ENCODE measurements around the gene CDC34. TPM values are rescaled to one million over a fixed set of nuclear protein-coding genes. Genes with fewer than 3 reads are reported as not detected.

Gene CDC34
- total RNA-seq, 1 experiment from 2014 or later = 129 TPM

GRCh38 chr19:488505-489417, 42.8 kb upstream of the CDC34 start (continued):
- TF ChIP-seq, protein P1, sequence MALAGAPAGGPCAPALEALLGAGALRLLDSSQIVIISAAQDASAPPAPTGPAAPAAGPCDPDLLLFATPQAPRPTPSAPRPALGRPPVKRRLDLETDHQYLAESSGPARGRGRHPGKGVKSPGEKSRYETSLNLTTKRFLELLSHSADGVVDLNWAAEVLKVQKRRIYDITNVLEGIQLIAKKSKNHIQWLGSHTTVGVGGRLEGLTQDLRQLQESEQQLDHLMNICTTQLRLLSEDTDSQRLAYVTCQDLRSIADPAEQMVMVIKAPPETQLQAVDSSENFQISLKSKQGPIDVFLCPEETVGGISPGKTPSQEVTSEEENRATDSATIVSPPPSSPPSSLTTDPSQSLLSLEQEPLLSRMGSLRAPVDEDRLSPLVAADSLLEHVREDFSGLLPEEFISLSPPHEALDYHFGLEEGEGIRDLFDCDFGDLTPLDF (CRISPR knock-in tag; IDR thresholded peaks at IDR 0.05) = no peak
- peak; percentile 70 for TF ChIP-seq USF2 (CRISPR knock-in tag; IDR thresholded peaks at IDR 0.05)
- TF ChIP-seq NR3C1 (CRISPR knock-in tag; conservative IDR thresholded peaks at IDR 0.05; ENCODE audit: low read depth) = 0 out of 2 replicates have a peak, but pooled peaks have one; percentile 64
- TF ChIP-seq, protein P2, sequence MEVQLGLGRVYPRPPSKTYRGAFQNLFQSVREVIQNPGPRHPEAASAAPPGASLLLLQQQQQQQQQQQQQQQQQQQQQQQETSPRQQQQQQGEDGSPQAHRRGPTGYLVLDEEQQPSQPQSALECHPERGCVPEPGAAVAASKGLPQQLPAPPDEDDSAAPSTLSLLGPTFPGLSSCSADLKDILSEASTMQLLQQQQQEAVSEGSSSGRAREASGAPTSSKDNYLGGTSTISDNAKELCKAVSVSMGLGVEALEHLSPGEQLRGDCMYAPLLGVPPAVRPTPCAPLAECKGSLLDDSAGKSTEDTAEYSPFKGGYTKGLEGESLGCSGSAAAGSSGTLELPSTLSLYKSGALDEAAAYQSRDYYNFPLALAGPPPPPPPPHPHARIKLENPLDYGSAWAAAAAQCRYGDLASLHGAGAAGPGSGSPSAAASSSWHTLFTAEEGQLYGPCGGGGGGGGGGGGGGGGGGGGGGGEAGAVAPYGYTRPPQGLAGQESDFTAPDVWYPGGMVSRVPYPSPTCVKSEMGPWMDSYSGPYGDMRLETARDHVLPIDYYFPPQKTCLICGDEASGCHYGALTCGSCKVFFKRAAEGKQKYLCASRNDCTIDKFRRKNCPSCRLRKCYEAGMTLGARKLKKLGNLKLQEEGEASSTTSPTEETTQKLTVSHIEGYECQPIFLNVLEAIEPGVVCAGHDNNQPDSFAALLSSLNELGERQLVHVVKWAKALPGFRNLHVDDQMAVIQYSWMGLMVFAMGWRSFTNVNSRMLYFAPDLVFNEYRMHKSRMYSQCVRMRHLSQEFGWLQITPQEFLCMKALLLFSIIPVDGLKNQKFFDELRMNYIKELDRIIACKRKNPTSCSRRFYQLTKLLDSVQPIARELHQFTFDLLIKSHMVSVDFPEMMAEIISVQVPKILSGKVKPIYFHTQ (CRISPR knock-in tag; IDR thresholded peaks at IDR 0.05) = no peak
- no peak for TF ChIP-seq ZNF138 (CRISPR knock-in tag; conservative IDR thresholded peaks at IDR 0.05)
- no peak for TF ChIP-seq TEAD4 (CRISPR knock-in tag; IDR thresholded peaks at IDR 0.05)
- no peak for TF ChIP-seq ATF1 (CRISPR knock-in tag; IDR thresholded peaks at IDR 0.05)
- no peak for TF ChIP-seq SMAD3 (CRISPR knock-in tag; IDR thresholded peaks at IDR 0.05; ENCODE audit: borderline replicate concordance)
- no peak for TF ChIP-seq ATF2 (CRISPR knock-in tag; IDR thresholded peaks at IDR 0.05; ENCODE audit: borderline replicate concordance, low read depth)
- TF ChIP-seq, protein P3, sequence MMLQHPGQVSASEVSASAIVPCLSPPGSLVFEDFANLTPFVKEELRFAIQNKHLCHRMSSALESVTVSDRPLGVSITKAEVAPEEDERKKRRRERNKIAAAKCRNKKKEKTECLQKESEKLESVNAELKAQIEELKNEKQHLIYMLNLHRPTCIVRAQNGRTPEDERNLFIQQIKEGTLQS (CRISPR knock-in tag; conservative IDR thresholded peaks at IDR 0.05) = no peak
- TF ChIP-seq ZBTB43 (CRISPR knock-in tag; IDR thresholded peaks at IDR 0.05) = peak; percentile 93; the same call in 1 of the 2 replicates
- TF ChIP-seq ETV6 (CRISPR knock-in tag; IDR thresholded peaks at IDR 0.05) = peak; percentile 87
- TF ChIP-seq TP53 (CRISPR knock-in tag; IDR thresholded peaks at IDR 0.05) = peak; percentile 90
- no peak for TF ChIP-seq ZSCAN18 (CRISPR knock-in tag; IDR thresholded peaks at IDR 0.05)
- TF ChIP-seq, protein P4, sequence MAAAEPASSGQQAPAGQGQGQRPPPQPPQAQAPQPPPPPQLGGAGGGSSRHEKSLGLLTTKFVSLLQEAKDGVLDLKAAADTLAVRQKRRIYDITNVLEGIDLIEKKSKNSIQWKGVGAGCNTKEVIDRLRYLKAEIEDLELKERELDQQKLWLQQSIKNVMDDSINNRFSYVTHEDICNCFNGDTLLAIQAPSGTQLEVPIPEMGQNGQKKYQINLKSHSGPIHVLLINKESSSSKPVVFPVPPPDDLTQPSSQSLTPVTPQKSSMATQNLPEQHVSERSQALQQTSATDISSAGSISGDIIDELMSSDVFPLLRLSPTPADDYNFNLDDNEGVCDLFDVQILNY (CRISPR knock-in tag; IDR thresholded peaks at IDR 0.05) = peak; percentile 97
- TF ChIP-seq JAZF1 (CRISPR knock-in tag; IDR thresholded peaks at IDR 0.05) = no peak
- TF ChIP-seq SP1 (CRISPR knock-in tag; conservative IDR thresholded peaks at IDR 0.05) = peak; percentile 98
- no peak for TF ChIP-seq ZNF512 (CRISPR knock-in tag; IDR thresholded peaks at IDR 0.05; ENCODE audit: borderline replicate concordance)
- TF ChIP-seq CREB1 (CRISPR knock-in tag; IDR thresholded peaks at IDR 0.05) = no peak
- no peak for TF ChIP-seq ZNF671 (CRISPR knock-in tag; IDR thresholded peaks at IDR 0.05)
- no peak for TF ChIP-seq IRF2 (CRISPR knock-in tag; IDR thresholded peaks at IDR 0.05; ENCODE audit: borderline replicate concordance, low read depth)
- TF ChIP-seq ZNF416 (CRISPR knock-in tag; IDR thresholded peaks at IDR 0.05) = no peak
- TF ChIP-seq PREB (CRISPR knock-in tag; IDR thresholded peaks at IDR 0.05; ENCODE audit: borderline replicate concordance) = no peak
- TF ChIP-seq TEAD1 (CRISPR knock-in tag; IDR thresholded peaks at IDR 0.05) = no peak; the same call in 1 of the 2 replicates
- TF ChIP-seq GTF2I (CRISPR knock-in tag; conservative IDR thresholded peaks at IDR 0.05) = no peak
